Lower leg skin (tissue), 4 donors: ENCODE results near the gene PAPOLB. TPM values are rescaled to one million over a fixed set of nuclear protein-coding genes. Genes with fewer than 3 reads are reported as not detected.

ENCODE experiments used
- DNase-seq, 2 donors: peaks; one replicate each; pipeline ENCODE4 v3.0.0-alpha.2; 2019; ENCODE audit warnings: low spot score in 2 of 2
- H3K4me3 ChIP-seq: fragments of 200-600 bp; sonication (generic); 2 replicates; pipeline ENCODE4 v1.5.1; 2017; ENCODE audit warnings: mild to moderate bottlenecking, low read depth; ENCODE audit not compliant: poor library complexity, severe bottlenecking
- POLR2A ChIP-seq, 2 donors: fragments of 450-650 bp; IDR thresholded peaks; one replicate each; pipeline ENCODE4 v1.6.1; 2016 to 2017; ENCODE audit warnings: antibody characterized with exemption in 2 of 2, mild to moderate bottlenecking in 1 of 2, moderate library complexity in 1 of 2
- WGBS, 2 donors: methylation state at CpG; one replicate each; pipeline ENCODE4 v1.1.5; 2018; 5-methylcytosine and 5-hydroxymethylcytosine counted together
- intact Hi-C: fragments of 100-400 bp; cut with DNase I; formaldehyde crosslinking; loops from one replicate; pipeline ENCODE4 v1.15.0; 2023; ENCODE audit warnings: low total_unique reads
- total RNA-seq, 4 donors: library from RNA; depleted of rRNA; stranded (reverse); fragments of >200 nt; gene quantifications; one replicate each; pipeline ENCODE4 v1.1.0, GENCODE V29; 2016
- TF ChIP-seq, protein P1 (sequence below), 3 donors: fragments of 450-650 bp; IDR thresholded peaks; one replicate each; pipeline ENCODE4 v1.5.1; 2016; ENCODE audit warnings: antibody characterized with exemption in 3 of 3, mild to moderate bottlenecking in 3 of 3, moderate library complexity in 2 of 3

The PAPOLB gene
- total RNA-seq, 4 donors from 2014 or later = 0.08 TPM; not detected in 3

DNA sequence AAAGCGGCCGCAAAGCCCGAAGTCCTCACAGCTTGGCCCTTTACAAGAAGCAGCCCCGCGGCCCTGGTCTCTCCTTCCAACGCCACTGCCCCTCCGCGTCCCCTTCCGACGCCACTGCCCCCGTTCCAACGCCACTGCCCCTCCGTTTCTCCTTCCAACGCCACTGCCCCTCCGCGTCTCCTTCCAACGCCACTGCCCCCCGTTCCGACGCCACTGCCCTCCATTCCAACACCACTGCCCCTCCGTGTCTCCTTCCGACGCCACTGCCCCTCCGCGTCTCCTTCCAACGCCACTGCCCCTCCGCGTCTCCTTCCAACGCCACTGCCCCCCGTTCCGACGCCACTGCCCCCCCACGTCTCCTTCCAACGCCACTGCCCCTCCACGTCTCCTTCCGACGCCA is 53.3 kb downstream of the PAPOLB start:
- intact Hi-C loops = loop anchor here (10.0 kb wide), 1 partner anchor 76 kb away; the partner anchor contains the start of gene RADIL
- 87 to 88% methylated on average over 37 of the region's 37 CpGs for WGBS, 2 donors
- TF ChIP-seq, protein P1, sequence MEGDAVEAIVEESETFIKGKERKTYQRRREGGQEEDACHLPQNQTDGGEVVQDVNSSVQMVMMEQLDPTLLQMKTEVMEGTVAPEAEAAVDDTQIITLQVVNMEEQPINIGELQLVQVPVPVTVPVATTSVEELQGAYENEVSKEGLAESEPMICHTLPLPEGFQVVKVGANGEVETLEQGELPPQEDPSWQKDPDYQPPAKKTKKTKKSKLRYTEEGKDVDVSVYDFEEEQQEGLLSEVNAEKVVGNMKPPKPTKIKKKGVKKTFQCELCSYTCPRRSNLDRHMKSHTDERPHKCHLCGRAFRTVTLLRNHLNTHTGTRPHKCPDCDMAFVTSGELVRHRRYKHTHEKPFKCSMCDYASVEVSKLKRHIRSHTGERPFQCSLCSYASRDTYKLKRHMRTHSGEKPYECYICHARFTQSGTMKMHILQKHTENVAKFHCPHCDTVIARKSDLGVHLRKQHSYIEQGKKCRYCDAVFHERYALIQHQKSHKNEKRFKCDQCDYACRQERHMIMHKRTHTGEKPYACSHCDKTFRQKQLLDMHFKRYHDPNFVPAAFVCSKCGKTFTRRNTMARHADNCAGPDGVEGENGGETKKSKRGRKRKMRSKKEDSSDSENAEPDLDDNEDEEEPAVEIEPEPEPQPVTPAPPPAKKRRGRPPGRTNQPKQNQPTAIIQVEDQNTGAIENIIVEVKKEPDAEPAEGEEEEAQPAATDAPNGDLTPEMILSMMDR (IDR thresholded peaks at IDR 0.05) = no peak
- TF ChIP-seq POLR2A (IDR thresholded peaks at IDR 0.05) = no peak
- DNase-seq = no peak
- H3K4me3 ChIP-seq = no peak overlapping the region

DNA sequence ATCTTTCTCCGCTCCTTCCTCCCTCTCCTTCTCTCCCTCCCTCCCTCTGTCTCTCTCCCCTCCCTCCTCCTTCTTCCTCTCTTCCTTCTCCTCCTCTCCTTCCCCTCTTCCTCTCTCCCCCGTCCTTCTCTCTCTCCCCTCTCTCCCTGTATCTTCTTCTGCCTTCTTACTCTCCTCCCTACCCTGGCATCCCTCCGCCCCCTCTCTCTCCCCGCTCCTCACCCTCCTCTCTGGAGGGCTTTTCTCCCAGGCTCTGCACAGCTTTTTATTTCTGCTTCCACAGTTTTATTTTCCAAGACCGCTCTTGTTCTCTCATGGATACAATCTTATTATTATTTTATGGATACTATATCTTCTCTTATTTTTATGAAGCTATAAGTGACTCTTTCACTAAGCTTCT is 53.8 kb downstream of the PAPOLB start:
- no peak for DNase-seq
- 54 to 72% methylated on average over 5 of the region's 5 CpGs for WGBS, 2 donors
- H3K4me3 ChIP-seq = no peak overlapping the region
- TF ChIP-seq, protein P1 (IDR thresholded peaks at IDR 0.05) = no peak
- no peak for TF ChIP-seq POLR2A (IDR thresholded peaks at IDR 0.05)
- intact Hi-C loops = loop anchor here (10.0 kb wide), 1 partner anchor 77 kb away; the partner anchor contains the start of gene RADIL

Other genes with a start within 250 kb of the PAPOLB start
- 10 to 100 TPM; 22.0 to 41.3 (median 30.3) TPM for gene FOXK1, start 179.7 kb downstream of the PAPOLB start, total RNA-seq
- gene AP5Z1, start 86.4 kb downstream of the PAPOLB start, total RNA-seq = 10 to 100 TPM; 43.1 to 87.4 (median 61.3) TPM
- 1 to 10 TPM; 1.5 to 2.6 (median 2.1) TPM for gene RADIL, start 21.7 kb upstream of the PAPOLB start, total RNA-seq
- gene MMD2, start 97.2 kb upstream of the PAPOLB start, total RNA-seq = not detected
- 10 to 100 TPM in 2 of 4 donors, 1 to 10 TPM in 2; 7.6 to 12.0 (median 9.7) TPM for gene RBAK, start 183.8 kb upstream of the PAPOLB start, total RNA-seq